Measurements from ENCODE around the gene TUT7. TPM values are rescaled to one million over a fixed set of nuclear protein-coding genes. Genes with fewer than 3 reads are reported as not detected.

TUT7 gene
- total and polyA plus RNA-seq, 2 of the 4 experiments (the other 2 are of a cell fraction): 13.3 to 33.3 TPM

DNA sequence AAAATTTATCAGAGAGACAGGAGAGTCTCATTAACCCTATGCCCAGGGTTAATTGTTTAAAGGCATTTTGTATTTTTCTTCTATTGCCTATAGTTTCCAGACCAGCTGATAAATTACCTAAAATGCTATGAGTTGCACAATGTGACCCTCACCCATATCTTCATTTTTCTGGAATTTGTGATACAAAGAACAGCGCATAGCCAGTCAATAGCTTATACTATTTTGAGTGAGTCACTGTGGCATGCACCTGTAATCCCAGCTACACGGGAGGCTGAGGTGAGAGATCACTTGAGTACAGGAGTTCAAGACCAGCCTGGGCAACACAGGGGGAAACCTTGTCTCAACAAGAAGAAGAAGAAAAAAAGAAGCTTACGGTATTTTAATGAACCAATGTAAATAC lies 97.6 kb downstream of the TUT7 start:
- Histone ChIP-seq H3K56ac (ENCODE audit: extremely low read depth, insufficient read depth, low read length) (no peak overlapping the region), H2BK15ac (ENCODE audit: low read depth, low read length) (no peak overlapping the region), H4K8ac (ENCODE audit: low read depth in 2 of 2, low read length in 2 of 2) (no peak overlapping the region), H3K23ac (ENCODE audit: low read depth, low read length) (no peak overlapping the region), H3K27ac (ENCODE audit: insufficient read depth, low read length) (no peak overlapping the region), H2BK120ac (ENCODE audit: low read depth, low read length) (no peak overlapping the region), H3K27me3 (ENCODE audit: control insufficient read depth, insufficient read depth, low read length) (no peaks in the 10 kb centered on the region), H3K9ac (ENCODE audit: low read depth, low read length) (no peak overlapping the region), H2AFZ (replicated peaks; ENCODE audit: low read length, poor library complexity) (no peak overlapping the region), H2AK5ac (ENCODE audit: low read depth, low read length) (no peak overlapping the region), H3K36me3 (ENCODE audit: control insufficient read depth, insufficient read depth, low read length) (no peaks in the 10 kb centered on the region; the same call in 1 of the 2 replicates), H3K4me2 (ENCODE audit: low read depth, low read length) (no peak overlapping the region), H3K14ac (replicated peaks; ENCODE audit: low read depth, low read length) (no peak overlapping the region), H4K91ac (ENCODE audit: insufficient read depth, low read depth, low read length) (no peak overlapping the region), H4K5ac (ENCODE audit: low read depth, low read length) (no peak overlapping the region), H3K9me3 (ENCODE audit: control insufficient read depth, insufficient read depth, low read length) (no peaks in the 10 kb centered on the region), H3K9me1 (ENCODE audit: insufficient read depth, low read length) (peaks cover 7% of the 10 kb centered on the region; the same call in 1 of the 2 replicates), H2AK9ac (replicated peaks; ENCODE audit: low read depth, low read length, poor library complexity) (no peak overlapping the region), H2BK20ac (ENCODE audit: low read depth, low read length) (no peak overlapping the region), H3K4me3 (ENCODE audit: insufficient read depth, low read depth, low read length) (no peak overlapping the region), H2BK5ac (ENCODE audit: low read depth, low read length, poor library complexity, severe bottlenecking) (no peak overlapping the region), H3K18ac (ENCODE audit: low read depth, low read length) (no peak overlapping the region), H4K20me1 (ENCODE audit: insufficient read depth, low read length) (no peaks in the 10 kb centered on the region), H3K4ac (ENCODE audit: low read depth, low read length) (no peak overlapping the region), H3K4me1 (ENCODE audit: control insufficient read depth, insufficient read depth, low read length) (no peaks in the 10 kb centered on the region), H3K79me1 (ENCODE audit: low read depth in 1 of 2, low read length in 2 of 2) (no peaks in the 10 kb centered on the region)
- TF ChIP-seq RCOR1 (IDR thresholded peaks at IDR 0.05; ENCODE audit: insufficient replicate concordance, low read length) (no peak), USF2 (IDR thresholded peaks at IDR 0.05; ENCODE audit: low read depth, low read length) (no peak), FOS (IDR thresholded peaks at IDR 0.05; ENCODE audit: low read depth, low read length) (no peak), RFX5 (IDR thresholded peaks at IDR 0.05; ENCODE audit: low read depth, low read length) (no peak)
- 0% methylated on average over 1 of the region's 3 CpGs; no CpG with 5 or more reads in 1 of the 2 experiments for WGBS, 2 experiments (ENCODE audit: extremely low coverage in 2 of 2, insufficient read length in 1 of 2)
- ChIA-PET POLR2A (ENCODE audit: unreplicated experiment) (no interaction called here), CTCF (interaction anchor here (0.7 to 1.2 kb wide), 2 partner anchors 10 to 55 kb away, joined by 3 to 4 read pairs; no protein-coding TSS in a partner anchor)
- dilution Hi-C loops (cut with HindIII; ENCODE audit: low sequenced_read_pairs, unreplicated experiment): no loop called here
- DNase-seq (no peak), ATAC-seq (ENCODE audit: low read depth) (no peak)
- in situ Hi-C loops (cut with MboI; ENCODE audit: low sequenced_read_pairs): no loop called here
- intact Hi-C loops (cut with micrococcal nuclease): no loop called here
- no TSS peak for BruUV-seq (replicated peaks)
